Measurements from ENCODE around the gene PSTPIP1.

- TF ChIP-seq CTCF (IDR thresholded peaks at IDR 0.05) (no peak), EP300 (IDR thresholded peaks at IDR 0.05) (no peak), JUN (IDR thresholded peaks at IDR 0.05) (no peak), HEYL (CRISPR knock-in tag; IDR thresholded peaks at IDR 0.05) (no peak)
Measured at GRCh38 chr15:76947454-76947853, 47.5 kb upstream of the PSTPIP1 start.
